K562 (cell line): ENCODE measurements around the gene ATRNL1. TPM values are rescaled to one million over a fixed set of nuclear protein-coding genes. Genes with fewer than 3 reads are reported as not detected.

ENCODE experiments used
- ATAC-seq: fragments of 200-7000 bp; cut with Tn5 transposase; 3 replicates; pipeline ENCODE4 v1.9.1; 2020; ENCODE audit warnings: moderate library complexity
- BruUV-seq: library from RNA; stranded (reverse); fragments of 400-500 nt; replicated peaks from 2 replicates; lab custom pipeline; 2021; lab: Mats Ljungman, UMichigan
- CTCF ChIA-PET: fragments of 300-600 bp; formaldehyde crosslinking; extraction: SDS; loops from one replicate; lab custom pipeline; 2021; ENCODE audit warnings: low intra/inter-chr PET ratio; lab: Yijun Ruan, JAX
- POLR2A ChIA-PET: fragments of 300-600, 350-650 bp; sonication (Branson Sonifier 250); formaldehyde crosslinking; extraction: SDS; loops from one replicate; lab custom pipeline; 2021; ENCODE audit warnings: antibody characterized with exemption, inconsistent platforms; lab: Yijun Ruan, JAX
- DNase-seq, 4 experiments: peaks; one replicate each; pipeline versions ENCODE4 v3.0.0 to v3.0.0-alpha.2; 2011 to 2018; ENCODE audit warnings: low spot score in 3 of 4, mixed read lengths in 3 of 4; ENCODE audit errors: extremely low read depth in 1 of 4
- FAIRE-seq: peaks from 2 replicates; lab custom pipeline; 2011; peaks lifted over from hg19 to GRCh38; lab: Jason Lieb, UNC
- H2AFZ ChIP-seq: 2 replicates; pipeline ENCODE4 v1.6.0; 2011; ENCODE audit warnings: low read depth, low read length, control low read depth, inconsistent platforms
- H3K27ac ChIP-seq: fragments of 200-600 bp; 3 replicates; pipeline ENCODE4 v1.8.0; 2011; ENCODE audit warnings: low read depth, mild to moderate bottlenecking, control low read depth, inconsistent platforms, low read length, moderate library complexity, mixed read lengths; ENCODE audit errors: extremely low read depth
- H3K27me3 ChIP-seq, 2 experiments: fragments of 300-600 bp in 1 of 2; 2 replicates in 1 of 2; 3 replicates in 1 of 2; pipeline versions ENCODE4 v1.6.0 to v1.8.0; 2011; ENCODE audit warnings: inconsistent platforms in 2 of 2, low read length in 2 of 2, mild to moderate bottlenecking in 1 of 2, mixed read lengths in 1 of 2, moderate library complexity in 1 of 2; ENCODE audit not compliant: control insufficient read depth in 2 of 2, insufficient read depth in 2 of 2
- H3K36me3 ChIP-seq: fragments of 300-600 bp; 3 replicates; pipeline ENCODE4 v1.8.0; 2011; ENCODE audit warnings: mild to moderate bottlenecking, low read length, inconsistent platforms; ENCODE audit not compliant: control insufficient read depth, insufficient read depth
- H3K4me1 ChIP-seq, 2 experiments: fragments of 200-600 bp in 1 of 2; replicated peaks in 1 of 2; 2 replicates in 1 of 2; 3 replicates in 1 of 2; pipeline versions ENCODE4 v1.5.1 to v1.8.0; 2011; ENCODE audit warnings: inconsistent platforms in 2 of 2, low read length in 2 of 2, mild to moderate bottlenecking in 1 of 2, mixed read lengths in 1 of 2, moderate library complexity in 1 of 2; ENCODE audit not compliant: control insufficient read depth in 2 of 2, insufficient read depth in 2 of 2
- H3K4me2 ChIP-seq: 2 replicates; pipeline ENCODE4 v1.6.1; 2011; ENCODE audit warnings: low read length, control low read depth, inconsistent platforms, mixed read lengths; ENCODE audit not compliant: insufficient read depth
- H3K4me3 ChIP-seq: fragments of 200-600 bp; sonication (generic), shearing (Covaris generic); 2 replicates; pipeline ENCODE4 v1.5.1; 2016; ENCODE audit warnings: control low read depth, inconsistent platforms
- H3K79me2 ChIP-seq: fragments of 200-600 bp; 3 replicates; pipeline ENCODE4 v1.8.0; 2011; ENCODE audit warnings: low read length, inconsistent platforms; ENCODE audit not compliant: control insufficient read depth, insufficient read depth
- H3K9ac ChIP-seq, 2 experiments: 2 replicates each; pipeline versions ENCODE4 v1.6.0 to v1.6.1; 2011; ENCODE audit warnings: low read depth in 2 of 2, low read length in 2 of 2, control low read depth in 1 of 2, inconsistent platforms in 1 of 2, mild to moderate bottlenecking in 1 of 2, mixed read lengths in 1 of 2; ENCODE audit not compliant: insufficient read depth in 1 of 2
- H3K9me1 ChIP-seq: one replicate; pipeline ENCODE4 v1.6.0; 2011; ENCODE audit warnings: inconsistent platforms, mild to moderate bottlenecking, low read length, moderate library complexity; ENCODE audit not compliant: control insufficient read depth, insufficient read depth
- H3K9me3 ChIP-seq: replicated peaks from 2 replicates; pipeline ENCODE4 v1.5.1; 2011; ENCODE audit warnings: low read depth, low read length, inconsistent platforms; ENCODE audit not compliant: control insufficient read depth, insufficient read depth
- H4K20me1 ChIP-seq: replicated peaks from 2 replicates; pipeline ENCODE4 v1.6.1; 2011; ENCODE audit warnings: low read length, inconsistent platforms, mixed read lengths; ENCODE audit not compliant: control insufficient read depth, insufficient read depth
- CBX2 ChIP-seq: fragments of 200-600 bp; sonication (generic); IDR thresholded peaks from one replicate; pipeline ENCODE4 v1.6.1; 2012; ENCODE audit warnings: mild to moderate bottlenecking, low read length, inconsistent platforms; ENCODE audit not compliant: insufficient read depth, poor library complexity, severe bottlenecking
- HDAC3 ChIP-seq: fragments of 450-650 bp; IDR thresholded peaks from 2 replicates; pipeline ENCODE4 v1.6.1; 2018; ENCODE audit warnings: borderline replicate concordance, mild to moderate bottlenecking, moderate library complexity; ENCODE audit not compliant: partially characterized antibody
- POLR2B ChIP-seq: fragments of 450-650 bp; IDR thresholded peaks from 2 replicates; pipeline ENCODE4 v1.6.1; 2018; ENCODE audit warnings: low read depth; ENCODE audit not compliant: partially characterized antibody
- POLR3A ChIP-seq: IDR thresholded peaks from 2 replicates; pipeline ENCODE4 v1.6.1; 2011; ENCODE audit warnings: borderline replicate concordance, mild to moderate bottlenecking, moderate library complexity; ENCODE audit not compliant: insufficient read length, insufficient read depth; ENCODE audit errors: extremely low read depth
- TAF15 ChIP-seq: fragments of 200-400 bp; formaldehyde crosslinking; IDR thresholded peaks from 2 replicates; pipeline ENCODE4 v1.6.1; 2017; ENCODE audit warnings: mild to moderate bottlenecking, low read depth, low read length, moderate library complexity
- ZBTB8A ChIP-seq: fragments of 450-650 bp; IDR thresholded peaks from 2 replicates; pipeline ENCODE4 v1.6.1; 2018; ENCODE audit warnings: mild to moderate bottlenecking, moderate library complexity; ENCODE audit not compliant: partially characterized antibody
- ZNF77 ChIP-seq: fragments of 250-450 bp; sonication (Bioruptor Pico); IDR thresholded peaks from 2 replicates; pipeline ENCODE4 v1.5.0; 2020
- WGBS: fragments of 100-300 bp; shearing (Covaris generic); methylation state at CpG from one replicate; pipeline ENCODE4 v1.1.6; 2016; ENCODE audit warnings: low coverage, mixed read lengths; ENCODE audit not compliant: insufficient coverage; ENCODE audit errors: missing lambda C conversion rate; 5-methylcytosine and 5-hydroxymethylcytosine counted together
- in situ Hi-C: fragments of 300-500 bp; cut with MboI; formaldehyde crosslinking; loops from 4 replicates; pipeline ENCODE4 v1.15.0; 2018; ENCODE audit warnings: inconsistent platforms, mixed read lengths
- intact Hi-C: fragments of 100-400 bp; cut with micrococcal nuclease; formaldehyde crosslinking; loops from 2 replicates; pipeline ENCODE4 v1.14.2; 2022
- polyA plus RNA-seq, 8 experiments: library from polyadenylated mRNA; depleted of rRNA in 4 of 8; stranded (reverse) in 5 of 8; unstranded in 3 of 8; fragments of >200 nt; fragmentation: Nextera tagmentation in 2 of 8; fragmentation: Illumina TruSeq in 1 of 8; extraction: Ambion mirVana in 2 of 8; extraction: Trizol in 1 of 8; gene quantifications; 2 replicates each; pipeline versions ENCODE4 v1.2.1 to v1.2.3, GENCODE V29; 2011 to 2014; ENCODE audit warnings: inconsistent platforms in 1 of 8, missing spikeins in 1 of 8
- total RNA-seq, 7 experiments: library from RNA; depleted of rRNA in 6 of 7; stranded (reverse); fragments of >200 nt in 6 of 7; fragmentation: Illumina TruSeq in 2 of 7; extraction: Trizol in 2 of 7; gene quantifications; 2 replicates each; pipeline versions ENCODE4 v1.2.1 to v1.2.3, GENCODE V29; 2011 to 2021; ENCODE audit warnings: low replicate concordance in 1 of 7
- TF ChIP-seq, protein P1 (sequence below): sonication (generic); IDR thresholded peaks from 2 replicates; pipeline ENCODE4 v1.6.1; 2016
- TF ChIP-seq, protein P2 (sequence below): fragments of 200-800 bp; sonication (Bioruptor generic); IDR thresholded peaks from 2 replicates; pipeline ENCODE4 v1.6.1; 2017; ENCODE audit warnings: missing genetic modification characterization, missing compliant biosample characterization
- TF ChIP-seq, protein P3 (sequence below), 2 experiments: fragments of 200-800 bp in 1 of 2; sonication (Bioruptor generic) in 1 of 2; sonication (generic) in 1 of 2; formaldehyde crosslinking in 1 of 2; IDR thresholded peaks in 1 of 2; conservative IDR thresholded peaks in 1 of 2; 2 replicates each; pipeline versions ENCODE4 v1.5.0 to v1.6.1; 2016 to 2020; ENCODE audit warnings: missing compliant biosample characterization in 1 of 2, missing genetic modification characterization in 1 of 2, missing genetic modification reagents in 1 of 2
- TF ChIP-seq, protein P4 (sequence below): fragments of 250-450 bp; sonication (Bioruptor Pico); IDR thresholded peaks from 2 replicates; pipeline ENCODE4 v1.4.0; 2020
- TF ChIP-seq, protein P5 (sequence below): sonication (generic); formaldehyde crosslinking; IDR thresholded peaks from 2 replicates; pipeline ENCODE4 v1.5.0; 2020; ENCODE audit warnings: missing genetic modification reagents
- TF ChIP-seq, protein P6 (sequence below): fragments of 200-800 bp; sonication (Bioruptor generic); IDR thresholded peaks from 2 replicates; pipeline ENCODE4 v1.6.1; 2017; ENCODE audit warnings: missing genetic modification characterization, missing compliant biosample characterization

The ATRNL1 gene
- total and polyA plus RNA-seq, 9 of the 15 experiments (the other 6 are each of a cell fraction or from before 2014, with no cell fraction given): 0.18 TPM; not detected in 8

DNA sequence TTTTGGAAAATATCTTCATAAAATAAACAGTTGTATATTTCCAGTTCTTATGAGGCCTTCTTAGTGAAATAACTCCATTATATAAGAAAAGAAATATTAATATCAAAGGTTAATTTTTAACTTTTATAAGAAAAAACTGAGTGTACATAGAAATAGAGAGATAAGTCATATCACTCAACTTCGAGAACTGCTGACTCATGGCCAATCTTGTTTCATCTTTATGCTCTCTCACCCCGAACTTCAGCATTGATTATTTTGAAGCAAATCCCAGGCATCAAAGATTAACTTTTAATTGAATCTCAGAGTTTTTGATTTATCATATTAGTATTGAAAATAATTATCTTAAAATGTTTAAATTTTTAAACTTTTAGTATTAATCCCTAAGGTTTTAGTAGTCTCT lies 652.8 kb downstream of the ATRNL1 start:
- Histone ChIP-seq H3K79me2 (no peaks in the 10 kb centered on the region), H3K4me1 (no peaks in the 10 kb centered on the region), H3K9me3 (no peaks in the 10 kb centered on the region), H3K27ac (no peak overlapping the region), H3K4me2 (no peak overlapping the region), H4K20me1 (no peaks in the 10 kb centered on the region), H2AFZ (no peak overlapping the region), H3K4me3 (no peak overlapping the region), H3K36me3 (no peaks in the 10 kb centered on the region), H3K9ac (no peak overlapping the region), H3K27me3 (no peaks in the 10 kb centered on the region), H3K9me1 (no peaks in the 10 kb centered on the region)
- POLR2A ChIA-PET: no interaction called here
- CTCF ChIA-PET: no interaction called here
- BruUV-seq: no TSS peak
- DNase-seq (no peak), FAIRE-seq (no peak), ATAC-seq (no peak)
- in situ Hi-C loops: no loop called here
- 0% methylated on average over 2 of the region's 2 CpGs for WGBS
- intact Hi-C loops: no loop called here
- TF ChIP-seq, protein P1, sequence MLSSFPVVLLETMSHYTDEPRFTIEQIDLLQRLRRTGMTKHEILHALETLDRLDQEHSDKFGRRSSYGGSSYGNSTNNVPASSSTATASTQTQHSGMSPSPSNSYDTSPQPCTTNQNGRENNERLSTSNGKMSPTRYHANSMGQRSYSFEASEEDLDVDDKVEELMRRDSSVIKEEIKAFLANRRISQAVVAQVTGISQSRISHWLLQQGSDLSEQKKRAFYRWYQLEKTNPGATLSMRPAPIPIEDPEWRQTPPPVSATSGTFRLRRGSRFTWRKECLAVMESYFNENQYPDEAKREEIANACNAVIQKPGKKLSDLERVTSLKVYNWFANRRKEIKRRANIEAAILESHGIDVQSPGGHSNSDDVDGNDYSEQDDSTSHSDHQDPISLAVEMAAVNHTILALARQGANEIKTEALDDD: no peak
- TF ChIP-seq TAF15: no peak
- TF ChIP-seq, protein P2, sequence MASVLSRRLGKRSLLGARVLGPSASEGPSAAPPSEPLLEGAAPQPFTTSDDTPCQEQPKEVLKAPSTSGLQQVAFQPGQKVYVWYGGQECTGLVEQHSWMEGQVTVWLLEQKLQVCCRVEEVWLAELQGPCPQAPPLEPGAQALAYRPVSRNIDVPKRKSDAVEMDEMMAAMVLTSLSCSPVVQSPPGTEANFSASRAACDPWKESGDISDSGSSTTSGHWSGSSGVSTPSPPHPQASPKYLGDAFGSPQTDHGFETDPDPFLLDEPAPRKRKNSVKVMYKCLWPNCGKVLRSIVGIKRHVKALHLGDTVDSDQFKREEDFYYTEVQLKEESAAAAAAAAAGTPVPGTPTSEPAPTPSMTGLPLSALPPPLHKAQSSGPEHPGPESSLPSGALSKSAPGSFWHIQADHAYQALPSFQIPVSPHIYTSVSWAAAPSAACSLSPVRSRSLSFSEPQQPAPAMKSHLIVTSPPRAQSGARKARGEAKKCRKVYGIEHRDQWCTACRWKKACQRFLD (CRISPR knock-in tag): no peak
- no peak for TF ChIP-seq ZNF77 (CRISPR knock-in tag)
- no peak for TF ChIP-seq POLR2B
- TF ChIP-seq CBX2: no peak
- TF ChIP-seq HDAC3: no peak
- TF ChIP-seq, protein P3, sequence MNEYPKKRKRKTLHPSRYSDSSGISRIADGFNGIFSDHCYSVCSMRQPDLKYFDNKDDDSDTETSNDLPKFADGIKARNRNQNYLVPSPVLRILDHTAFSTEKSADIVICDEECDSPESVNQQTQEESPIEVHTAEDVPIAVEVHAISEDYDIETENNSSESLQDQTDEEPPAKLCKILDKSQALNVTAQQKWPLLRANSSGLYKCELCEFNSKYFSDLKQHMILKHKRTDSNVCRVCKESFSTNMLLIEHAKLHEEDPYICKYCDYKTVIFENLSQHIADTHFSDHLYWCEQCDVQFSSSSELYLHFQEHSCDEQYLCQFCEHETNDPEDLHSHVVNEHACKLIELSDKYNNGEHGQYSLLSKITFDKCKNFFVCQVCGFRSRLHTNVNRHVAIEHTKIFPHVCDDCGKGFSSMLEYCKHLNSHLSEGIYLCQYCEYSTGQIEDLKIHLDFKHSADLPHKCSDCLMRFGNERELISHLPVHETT (CRISPR knock-in tag; conservative IDR thresholded peaks at IDR 0.05 in 1 of 2, IDR thresholded peaks at IDR 0.05 in 1 of 2): no peak
- TF ChIP-seq, protein P4, sequence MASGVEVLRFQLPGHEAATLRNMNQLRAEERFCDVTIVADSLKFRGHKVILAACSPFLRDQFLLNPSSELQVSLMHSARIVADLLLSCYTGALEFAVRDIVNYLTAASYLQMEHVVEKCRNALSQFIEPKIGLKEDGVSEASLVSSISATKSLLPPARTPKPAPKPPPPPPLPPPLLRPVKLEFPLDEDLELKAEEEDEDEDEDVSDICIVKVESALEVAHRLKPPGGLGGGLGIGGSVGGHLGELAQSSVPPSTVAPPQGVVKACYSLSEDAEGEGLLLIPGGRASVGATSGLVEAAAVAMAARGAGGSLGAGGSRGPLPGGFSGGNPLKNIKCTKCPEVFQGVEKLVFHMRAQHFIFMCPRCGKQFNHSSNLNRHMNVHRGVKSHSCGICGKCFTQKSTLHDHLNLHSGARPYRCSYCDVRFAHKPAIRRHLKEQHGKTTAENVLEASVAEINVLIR (CRISPR knock-in tag): no peak
- TF ChIP-seq ZBTB8A: no peak
- TF ChIP-seq POLR3A: no peak
- TF ChIP-seq, protein P5, sequence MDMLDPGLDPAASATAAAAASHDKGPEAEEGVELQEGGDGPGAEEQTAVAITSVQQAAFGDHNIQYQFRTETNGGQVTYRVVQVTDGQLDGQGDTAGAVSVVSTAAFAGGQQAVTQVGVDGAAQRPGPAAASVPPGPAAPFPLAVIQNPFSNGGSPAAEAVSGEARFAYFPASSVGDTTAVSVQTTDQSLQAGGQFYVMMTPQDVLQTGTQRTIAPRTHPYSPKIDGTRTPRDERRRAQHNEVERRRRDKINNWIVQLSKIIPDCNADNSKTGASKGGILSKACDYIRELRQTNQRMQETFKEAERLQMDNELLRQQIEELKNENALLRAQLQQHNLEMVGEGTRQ (CRISPR knock-in tag): no peak
- TF ChIP-seq, protein P6, sequence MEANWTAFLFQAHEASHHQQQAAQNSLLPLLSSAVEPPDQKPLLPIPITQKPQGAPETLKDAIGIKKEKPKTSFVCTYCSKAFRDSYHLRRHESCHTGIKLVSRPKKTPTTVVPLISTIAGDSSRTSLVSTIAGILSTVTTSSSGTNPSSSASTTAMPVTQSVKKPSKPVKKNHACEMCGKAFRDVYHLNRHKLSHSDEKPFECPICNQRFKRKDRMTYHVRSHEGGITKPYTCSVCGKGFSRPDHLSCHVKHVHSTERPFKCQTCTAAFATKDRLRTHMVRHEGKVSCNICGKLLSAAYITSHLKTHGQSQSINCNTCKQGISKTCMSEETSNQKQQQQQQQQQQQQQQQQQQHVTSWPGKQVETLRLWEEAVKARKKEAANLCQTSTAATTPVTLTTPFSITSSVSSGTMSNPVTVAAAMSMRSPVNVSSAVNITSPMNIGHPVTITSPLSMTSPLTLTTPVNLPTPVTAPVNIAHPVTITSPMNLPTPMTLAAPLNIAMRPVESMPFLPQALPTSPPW: no peak
